ENCODE results near the gene PAK1.

PAK1 gene

GRCh38 chr11:77449784-77450183 lies 24.1 kb downstream of the PAK1 start:
- Histone ChIP-seq H3K36me3 (ENCODE audit: control insufficient read depth, insufficient read depth, low read length, severe bottlenecking) (no peaks in the 10 kb centered on the region), H3K4me1 (ENCODE audit: control insufficient read depth, insufficient read depth, low read length) (peaks cover 4% of the 10 kb centered on the region), H3K9ac (ENCODE audit: low read length) (no peak overlapping the region), H3K9me3 (ENCODE audit: control insufficient read depth, low read length) (no peaks in the 10 kb centered on the region), H3K4me3 (ENCODE audit: low read length) (no peak overlapping the region), H3K27me3 (replicated peaks; ENCODE audit: control insufficient read depth, insufficient read depth, low read length) (no peaks in the 10 kb centered on the region)
- no peak for DNase-seq (ENCODE audit: low read depth)

- peaks cover 6% of the 10 kb centered on the region for H3K4me1 ChIP-seq (ENCODE audit: control insufficient read depth, insufficient read depth, low read length)
- DNase-seq (ENCODE audit: low read depth) = no peak
Observed at GRCh38 chr11:77449060-77449521, 24.8 kb downstream of the PAK1 start.

DNA sequence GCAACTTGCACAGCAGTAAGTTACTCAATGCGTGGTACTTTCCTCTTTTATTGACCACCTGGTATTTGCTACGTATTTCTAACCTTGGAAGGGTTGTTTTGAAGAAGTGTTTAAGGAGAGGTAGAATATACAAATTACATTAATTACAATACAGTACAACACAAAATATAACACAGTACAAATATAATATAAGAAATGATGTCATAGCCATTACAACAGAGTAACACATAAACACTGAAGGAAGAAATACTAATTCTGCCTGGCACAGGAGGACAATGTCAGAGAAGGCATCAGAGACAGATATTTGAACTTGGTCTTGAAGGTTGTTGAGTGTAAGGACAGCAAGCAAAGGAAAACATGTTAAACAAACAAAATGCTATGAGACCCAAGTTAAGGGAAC lies 25.6 kb downstream of the PAK1 start:
- Histone ChIP-seq H3K4me1 (ENCODE audit: control insufficient read depth, insufficient read depth, low read length) (peaks cover 6% of the 10 kb centered on the region), H3K36me3 (ENCODE audit: control insufficient read depth, insufficient read depth, low read length, severe bottlenecking) (no peaks in the 10 kb centered on the region), H3K9ac (ENCODE audit: low read length) (no peak overlapping the region), H3K4me3 (ENCODE audit: low read length) (no peak overlapping the region), H3K27me3 (replicated peaks; ENCODE audit: control insufficient read depth, insufficient read depth, low read length) (no peaks in the 10 kb centered on the region), H3K9me3 (ENCODE audit: control insufficient read depth, low read length) (no peaks in the 10 kb centered on the region)
- DNase-seq (ENCODE audit: low read depth) = no peak

More at GRCh38 chr11:77449060-77449521, 24.8 kb downstream of the PAK1 start:
- Histone ChIP-seq H3K36me3 (ENCODE audit: control insufficient read depth, insufficient read depth, low read length, severe bottlenecking) (no peaks in the 10 kb centered on the region), H3K9ac (ENCODE audit: low read length) (no peak overlapping the region), H3K4me3 (ENCODE audit: low read length) (no peak overlapping the region), H3K27me3 (replicated peaks; ENCODE audit: control insufficient read depth, insufficient read depth, low read length) (no peaks in the 10 kb centered on the region), H3K9me3 (ENCODE audit: control insufficient read depth, low read length) (no peaks in the 10 kb centered on the region)

DNA sequence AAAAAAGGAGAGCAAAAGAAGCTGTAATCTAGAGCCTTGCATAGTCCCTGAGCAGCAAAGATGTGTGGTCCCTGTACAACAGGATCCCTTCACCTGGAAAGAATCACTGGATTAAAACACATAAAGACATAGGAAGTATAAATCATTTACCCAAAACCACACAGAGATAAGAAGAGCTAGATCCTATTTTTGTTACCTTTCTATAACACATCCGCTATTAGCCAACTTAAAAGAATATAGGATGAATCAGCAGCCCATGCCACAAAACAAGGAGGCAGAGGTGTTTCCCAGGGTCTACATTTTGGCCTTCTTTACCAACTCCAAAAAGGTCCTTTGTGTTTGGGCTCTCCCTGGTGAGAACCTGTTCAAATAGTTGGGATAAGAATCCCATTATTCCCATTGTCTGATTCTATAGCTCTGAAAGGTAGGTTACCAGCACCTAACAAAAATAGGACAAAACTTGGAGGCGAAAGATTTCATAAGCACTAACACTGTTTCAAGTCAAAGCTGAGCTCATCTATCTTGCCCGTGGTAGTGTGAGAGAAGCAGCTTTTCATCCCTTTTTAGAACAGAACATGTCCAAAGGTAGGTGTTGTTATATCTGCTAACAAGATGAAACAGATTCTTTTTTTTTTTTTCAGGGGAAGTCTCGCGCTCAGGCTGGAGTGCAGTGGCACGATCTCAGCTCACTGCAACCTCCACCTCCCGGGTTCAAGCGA lies 26.8 kb downstream of the PAK1 start:
- H3K9ac ChIP-seq (ENCODE audit: low read length) = no peak overlapping the region
- H3K27me3 ChIP-seq (replicated peaks; ENCODE audit: control insufficient read depth, insufficient read depth, low read length) = no peaks in the 10 kb centered on the region
- peaks cover 6% of the 10 kb centered on the region for H3K4me1 ChIP-seq (ENCODE audit: control insufficient read depth, insufficient read depth, low read length)
- DNase-seq (ENCODE audit: low read depth) = no peak
- H3K4me3 ChIP-seq (ENCODE audit: low read length) = no peak overlapping the region
- H3K36me3 ChIP-seq (ENCODE audit: control insufficient read depth, insufficient read depth, low read length, severe bottlenecking) = no peaks in the 10 kb centered on the region
- H3K9me3 ChIP-seq (ENCODE audit: control insufficient read depth, low read length) = no peaks in the 10 kb centered on the region

DNA sequence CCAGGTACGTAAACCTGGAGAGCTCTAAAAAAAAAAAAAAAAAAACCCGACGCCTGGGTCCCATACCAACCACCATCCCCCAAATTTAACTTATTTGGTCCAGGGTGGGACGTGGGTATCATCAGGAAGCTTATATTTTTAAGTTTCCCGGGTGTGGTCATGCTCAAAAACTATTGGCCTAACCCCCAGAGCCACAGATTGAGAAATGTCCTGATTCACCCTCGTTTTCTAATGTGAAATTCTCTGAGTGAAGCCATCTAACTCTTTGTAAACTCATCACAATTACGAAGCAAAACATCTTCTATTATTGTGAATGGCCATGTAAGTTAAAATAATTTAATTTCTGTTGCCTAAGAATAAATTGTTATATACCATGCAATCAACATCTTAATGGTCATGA lies 29.6 kb downstream of the PAK1 start:
- Histone ChIP-seq H3K4me1 (ENCODE audit: control insufficient read depth, insufficient read depth, low read length) (peaks cover 6% of the 10 kb centered on the region), H3K27me3 (replicated peaks; ENCODE audit: control insufficient read depth, insufficient read depth, low read length) (no peaks in the 10 kb centered on the region), H3K36me3 (ENCODE audit: control insufficient read depth, insufficient read depth, low read length, severe bottlenecking) (no peaks in the 10 kb centered on the region), H3K9me3 (ENCODE audit: control insufficient read depth, low read length) (no peaks in the 10 kb centered on the region), H3K9ac (ENCODE audit: low read length) (no peak overlapping the region), H3K4me3 (ENCODE audit: low read length) (no peak overlapping the region)
- no peak for DNase-seq (ENCODE audit: low read depth)

- Histone ChIP-seq H3K4me1 (ENCODE audit: control insufficient read depth, insufficient read depth, low read length) (peaks cover 6% of the 10 kb centered on the region), H3K27me3 (replicated peaks; ENCODE audit: control insufficient read depth, insufficient read depth, low read length) (no peaks in the 10 kb centered on the region), H3K36me3 (ENCODE audit: control insufficient read depth, insufficient read depth, low read length, severe bottlenecking) (no peaks in the 10 kb centered on the region), H3K9ac (ENCODE audit: low read length) (no peak overlapping the region), H3K9me3 (ENCODE audit: control insufficient read depth, low read length) (no peaks in the 10 kb centered on the region), H3K4me3 (ENCODE audit: low read length) (no peak overlapping the region)
- no peak for DNase-seq (ENCODE audit: low read depth)
Observed at GRCh38 chr11:77442394-77443053, 31.4 kb downstream of the PAK1 start.

- no peak overlapping the region for H3K4me3 ChIP-seq (ENCODE audit: low read length)
- H3K9me3 ChIP-seq (ENCODE audit: control insufficient read depth, low read length) = no peaks in the 10 kb centered on the region
- H3K4me1 ChIP-seq (ENCODE audit: control insufficient read depth, insufficient read depth, low read length) = peaks cover 6% of the 10 kb centered on the region
- no peaks in the 10 kb centered on the region for H3K27me3 ChIP-seq (replicated peaks; ENCODE audit: control insufficient read depth, insufficient read depth, low read length)
- no peak for DNase-seq (ENCODE audit: low read depth)
- no peaks in the 10 kb centered on the region for H3K36me3 ChIP-seq (ENCODE audit: control insufficient read depth, insufficient read depth, low read length, severe bottlenecking)
- H3K9ac ChIP-seq (ENCODE audit: low read length) = no peak overlapping the region
Observed at GRCh38 chr11:77441426-77441825, 32.5 kb downstream of the PAK1 start.

DNA sequence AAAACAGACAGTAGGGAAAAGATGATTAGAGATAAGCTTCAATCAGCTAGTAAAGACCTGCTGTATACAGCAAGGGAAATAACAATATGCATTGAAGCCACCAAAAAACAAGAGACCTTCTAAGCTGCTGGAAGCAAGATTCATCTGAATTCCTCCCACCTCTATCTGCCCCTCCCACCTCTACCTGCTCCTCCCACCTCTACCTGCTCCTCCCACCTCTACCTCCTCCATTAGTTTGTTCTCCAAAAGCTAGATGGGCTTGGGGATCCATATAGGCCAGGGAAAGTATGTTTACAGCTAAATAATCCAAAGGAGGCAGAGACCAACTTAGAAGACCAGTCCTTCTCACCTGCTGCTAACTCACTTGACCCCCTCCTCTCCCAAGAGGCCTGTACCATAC lies 33.2 kb downstream of the PAK1 start:
- Histone ChIP-seq H3K27me3 (replicated peaks; ENCODE audit: control insufficient read depth, insufficient read depth, low read length) (no peaks in the 10 kb centered on the region), H3K4me1 (ENCODE audit: control insufficient read depth, insufficient read depth, low read length) (peaks cover 6% of the 10 kb centered on the region), H3K36me3 (ENCODE audit: control insufficient read depth, insufficient read depth, low read length, severe bottlenecking) (no peaks in the 10 kb centered on the region), H3K9ac (ENCODE audit: low read length) (no peak overlapping the region), H3K4me3 (ENCODE audit: low read length) (no peak overlapping the region), H3K9me3 (ENCODE audit: control insufficient read depth, low read length) (no peaks in the 10 kb centered on the region)
- no peak for DNase-seq (ENCODE audit: low read depth)

DNA sequence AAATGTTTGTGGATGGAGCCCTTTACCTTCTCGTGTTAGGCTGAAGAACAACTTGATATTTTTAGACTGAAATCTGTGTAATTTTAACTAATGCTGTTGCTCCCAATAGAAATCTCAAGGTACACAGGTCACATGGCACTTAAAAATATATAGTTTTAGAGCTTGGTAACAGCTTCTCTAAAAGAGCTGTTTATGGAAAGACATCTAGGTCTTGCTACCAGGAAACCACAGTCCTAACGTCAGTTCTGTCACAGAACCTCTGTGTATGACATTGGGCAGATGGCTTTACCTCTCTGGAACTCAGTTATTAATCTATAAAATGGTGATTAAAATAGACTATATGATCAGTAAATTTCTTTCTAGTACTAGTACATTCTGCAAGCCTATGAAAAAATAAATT lies 35.4 kb downstream of the PAK1 start:
- Histone ChIP-seq H3K9me3 (ENCODE audit: control insufficient read depth, low read length) (no peaks in the 10 kb centered on the region), H3K4me3 (ENCODE audit: low read length) (no peak overlapping the region)
- no peak for DNase-seq (ENCODE audit: low read depth)

GRCh38 chr11:77436969-77437368 lies 36.9 kb downstream of the PAK1 start:
- no peaks in the 10 kb centered on the region for H3K36me3 ChIP-seq (ENCODE audit: control insufficient read depth, insufficient read depth, low read length, severe bottlenecking)
- no peak overlapping the region for H3K4me3 ChIP-seq (ENCODE audit: low read length)
- no peak for DNase-seq (ENCODE audit: low read depth)
- H3K9me3 ChIP-seq (ENCODE audit: control insufficient read depth, low read length) = no peaks in the 10 kb centered on the region
- H3K4me1 ChIP-seq (ENCODE audit: control insufficient read depth, insufficient read depth, low read length) = no peaks in the 10 kb centered on the region
- H3K27me3 ChIP-seq (replicated peaks; ENCODE audit: control insufficient read depth, insufficient read depth, low read length) = no peaks in the 10 kb centered on the region
- no peak overlapping the region for H3K9ac ChIP-seq (ENCODE audit: low read length)

More for the DNA sequence above, 35.4 kb downstream of the PAK1 start:
- H3K4me1 ChIP-seq (ENCODE audit: control insufficient read depth, insufficient read depth, low read length) = no peaks in the 10 kb centered on the region
- no peaks in the 10 kb centered on the region for H3K27me3 ChIP-seq (replicated peaks; ENCODE audit: control insufficient read depth, insufficient read depth, low read length)
- no peak overlapping the region for H3K9ac ChIP-seq (ENCODE audit: low read length)
- H3K36me3 ChIP-seq (ENCODE audit: control insufficient read depth, insufficient read depth, low read length, severe bottlenecking) = no peaks in the 10 kb centered on the region

DNA sequence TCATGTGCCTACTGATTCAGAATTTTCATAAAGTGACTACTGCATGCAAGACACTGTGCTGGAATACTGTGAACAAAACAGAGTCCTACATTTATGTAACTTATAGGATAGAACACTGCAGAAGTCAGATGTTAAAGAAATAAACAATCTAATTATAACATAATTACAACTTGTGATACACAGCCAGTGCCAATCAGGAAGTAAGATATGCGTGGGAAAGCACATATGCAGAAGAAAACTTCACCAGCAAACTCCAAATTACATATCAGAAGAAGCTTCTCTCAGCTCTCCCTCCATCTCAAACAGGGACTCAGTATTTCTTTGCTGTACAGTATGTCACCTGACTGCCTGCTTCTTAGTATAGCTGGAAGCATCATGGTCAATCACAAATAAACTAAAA lies 37.4 kb downstream of the PAK1 start:
- no peaks in the 10 kb centered on the region for H3K27me3 ChIP-seq (replicated peaks; ENCODE audit: control insufficient read depth, insufficient read depth, low read length)
- DNase-seq (ENCODE audit: low read depth) = no peak
- no peaks in the 10 kb centered on the region for H3K4me1 ChIP-seq (ENCODE audit: control insufficient read depth, insufficient read depth, low read length)
- no peak overlapping the region for H3K4me3 ChIP-seq (ENCODE audit: low read length)
- H3K36me3 ChIP-seq (ENCODE audit: control insufficient read depth, insufficient read depth, low read length, severe bottlenecking) = no peaks in the 10 kb centered on the region
- no peaks in the 10 kb centered on the region for H3K9me3 ChIP-seq (ENCODE audit: control insufficient read depth, low read length)
- H3K9ac ChIP-seq (ENCODE audit: low read length) = no peak overlapping the region
